A549 (cell line): ENCODE measurements around the gene CD9.

ENCODE experiments used
- BHLHE40 ChIP-seq: IDR thresholded peaks from 2 replicates; pipeline ENCODE4 v1.6.1; 2012; ENCODE audit warnings: low read depth, low read length, inconsistent platforms
- CTCF ChIP-seq: fragments of >200 bp; sonication (Bioruptor Twin); formaldehyde crosslinking; IDR thresholded peaks from 3 replicates; pipeline ENCODE4 v1.5.1; 2016
- EP300 ChIP-seq, 2 experiments: fragments of >200 bp; sonication (Bioruptor Twin); formaldehyde crosslinking; IDR thresholded peaks; 2 replicates in 1 of 2; 3 replicates in 1 of 2; pipeline ENCODE4 v1.6.1; 2016 to 2017
- MYC ChIP-seq: IDR thresholded peaks from 2 replicates; pipeline ENCODE4 v1.6.1; 2012; ENCODE audit warnings: mild to moderate bottlenecking, inconsistent platforms, low read length, improper control_type of control experiment, borderline replicate concordance
- ZNF302 ChIP-seq: fragments of 250-450 bp; sonication (Bioruptor Pico); IDR thresholded peaks from 2 replicates; pipeline ENCODE4 v1.9.0; 2021; ENCODE audit warnings: inconsistent platforms, mild to moderate bottlenecking, moderate library complexity

- TF ChIP-seq MYC, result no peak
- no peak for TF ChIP-seq ZNF302 (CRISPR knock-in tag)
- TF ChIP-seq CTCF, result no peak
- TF ChIP-seq BHLHE40, result no peak
- no peak for TF ChIP-seq EP300 (IDR thresholded peaks at IDR 0.05)
Measured at GRCh38 chr12:6219980-6220379, 19.8 kb downstream of the CD9 start.
